ENCODE measurements around the gene NID1. TPM values are rescaled to one million over a fixed set of nuclear protein-coding genes. Genes with fewer than 3 reads are reported as not detected.

The NID1 gene
- total RNA-seq, 1 experiment from 2014 or later: 48.5 TPM

DNA sequence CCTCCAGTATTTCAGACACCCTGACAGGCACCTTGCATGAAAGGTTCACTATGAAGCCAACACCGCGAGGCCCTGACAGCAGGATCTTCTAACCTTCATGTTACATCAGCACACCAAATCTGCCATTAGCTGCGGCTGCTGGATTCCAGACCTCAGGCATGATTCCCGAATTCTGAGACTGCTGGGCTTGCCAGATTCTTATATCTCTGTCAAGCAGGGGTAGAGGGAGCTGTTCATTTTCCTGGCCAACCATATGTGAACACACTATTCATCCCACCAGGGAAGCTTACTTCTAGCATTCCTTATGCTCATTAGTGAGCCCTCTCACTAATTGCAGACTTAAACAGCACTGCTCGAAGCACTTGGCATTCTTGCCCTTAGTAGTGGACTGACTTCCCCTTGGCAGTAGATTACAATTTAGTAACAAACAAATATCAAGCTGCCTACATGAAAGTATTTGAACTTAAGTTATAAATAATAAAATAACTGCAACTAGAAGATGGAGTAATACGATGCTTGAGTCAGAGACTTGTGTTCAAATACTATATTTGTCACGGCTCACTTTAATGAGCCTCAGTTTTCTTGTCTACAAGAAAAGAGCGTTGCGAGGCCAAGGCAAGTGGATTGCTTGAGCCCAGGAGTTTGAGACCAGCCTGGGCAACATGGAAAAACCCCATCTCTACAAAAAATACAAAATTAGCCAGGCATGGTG lies 43.3 kb downstream of the NID1 start:
- H3K27me3 Mint-ChIP-seq (ENCODE audit: insufficient read depth, unreplicated experiment): no peaks in the 10 kb centered on the region
- POLR2A ChIA-PET: no interaction called here
- CTCF ChIA-PET: no interaction called here
- no peak overlapping the region for H3K27ac Mint-ChIP-seq (ENCODE audit: unreplicated experiment)
- Histone ChIP-seq H3K4me1 (peaks cover 1% of the 10 kb centered on the region; the same call in 1 of the 2 replicates), H3K36me3 (ENCODE audit: control insufficient read depth, insufficient read depth, low read length) (peaks cover 1% of the 10 kb centered on the region; the same call in 1 of the 2 replicates), H3K9me3 (no peaks in the 10 kb centered on the region), H3K4me3 (ENCODE audit: low read depth, low read length) (no peak overlapping the region), H3K27me3 (replicated peaks; ENCODE audit: control insufficient read depth, insufficient read depth, low read length) (no peaks in the 10 kb centered on the region)
- no peaks in the 10 kb centered on the region for H3K36me3 Mint-ChIP-seq (ENCODE audit: insufficient read depth, unreplicated experiment)
- TF ChIP-seq, protein P1, sequence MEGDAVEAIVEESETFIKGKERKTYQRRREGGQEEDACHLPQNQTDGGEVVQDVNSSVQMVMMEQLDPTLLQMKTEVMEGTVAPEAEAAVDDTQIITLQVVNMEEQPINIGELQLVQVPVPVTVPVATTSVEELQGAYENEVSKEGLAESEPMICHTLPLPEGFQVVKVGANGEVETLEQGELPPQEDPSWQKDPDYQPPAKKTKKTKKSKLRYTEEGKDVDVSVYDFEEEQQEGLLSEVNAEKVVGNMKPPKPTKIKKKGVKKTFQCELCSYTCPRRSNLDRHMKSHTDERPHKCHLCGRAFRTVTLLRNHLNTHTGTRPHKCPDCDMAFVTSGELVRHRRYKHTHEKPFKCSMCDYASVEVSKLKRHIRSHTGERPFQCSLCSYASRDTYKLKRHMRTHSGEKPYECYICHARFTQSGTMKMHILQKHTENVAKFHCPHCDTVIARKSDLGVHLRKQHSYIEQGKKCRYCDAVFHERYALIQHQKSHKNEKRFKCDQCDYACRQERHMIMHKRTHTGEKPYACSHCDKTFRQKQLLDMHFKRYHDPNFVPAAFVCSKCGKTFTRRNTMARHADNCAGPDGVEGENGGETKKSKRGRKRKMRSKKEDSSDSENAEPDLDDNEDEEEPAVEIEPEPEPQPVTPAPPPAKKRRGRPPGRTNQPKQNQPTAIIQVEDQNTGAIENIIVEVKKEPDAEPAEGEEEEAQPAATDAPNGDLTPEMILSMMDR (IDR thresholded peaks at IDR 0.05; ENCODE audit: insufficient read depth in 1 of 2, low read depth in 1 of 2, low read length in 1 of 2, severe bottlenecking in 1 of 2, unreplicated experiment in 1 of 2): no peak
- peaks cover 6% of the 10 kb centered on the region for H3K4me1 Mint-ChIP-seq (ENCODE audit: low read depth, unreplicated experiment)
- intact Hi-C loops (cut with micrococcal nuclease; ENCODE audit: unreplicated experiment): no loop called here
- H3K4me3 Mint-ChIP-seq (ENCODE audit: unreplicated experiment): no peak overlapping the region
- H3K9me3 Mint-ChIP-seq (ENCODE audit: unreplicated experiment): no peaks in the 10 kb centered on the region
- BruUV-seq (replicated peaks): no TSS peak
- no peak for DNase-seq

GRCh38 chr1:236020359-236021219 lies 44.3 kb downstream of the NID1 start:
- peaks cover 13% of the 10 kb centered on the region for H3K4me1 Mint-ChIP-seq (ENCODE audit: low read depth, unreplicated experiment)
- no TSS peak for BruUV-seq (replicated peaks)
- no peak overlapping the region for H3K4me3 Mint-ChIP-seq (ENCODE audit: unreplicated experiment)
- Histone ChIP-seq H3K27me3 (replicated peaks; ENCODE audit: control insufficient read depth, insufficient read depth, low read length) (no peaks in the 10 kb centered on the region), H3K4me3 (ENCODE audit: low read depth, low read length) (no peak overlapping the region), H3K36me3 (ENCODE audit: control insufficient read depth, insufficient read depth, low read length) (no peaks in the 10 kb centered on the region), H3K4me1 (peaks cover 6% of the 10 kb centered on the region; the same call in 1 of the 2 replicates), H3K9me3 (no peaks in the 10 kb centered on the region)
- intact Hi-C loops (cut with micrococcal nuclease; ENCODE audit: unreplicated experiment): no loop called here
- ChIA-PET CTCF (no interaction called here), POLR2A (no interaction called here)
- H3K9me3 Mint-ChIP-seq (ENCODE audit: unreplicated experiment): no peaks in the 10 kb centered on the region
- no peak for DNase-seq
- H3K27ac Mint-ChIP-seq (ENCODE audit: unreplicated experiment): no peak overlapping the region
- H3K27me3 Mint-ChIP-seq (ENCODE audit: insufficient read depth, unreplicated experiment): no peaks in the 10 kb centered on the region
- H3K36me3 Mint-ChIP-seq (ENCODE audit: insufficient read depth, unreplicated experiment): peaks cover 5% of the 10 kb centered on the region
- TF ChIP-seq, protein P1 (IDR thresholded peaks at IDR 0.05; ENCODE audit: insufficient read depth in 1 of 2, low read depth in 1 of 2, low read length in 1 of 2, severe bottlenecking in 1 of 2, unreplicated experiment in 1 of 2): no peak

DNA sequence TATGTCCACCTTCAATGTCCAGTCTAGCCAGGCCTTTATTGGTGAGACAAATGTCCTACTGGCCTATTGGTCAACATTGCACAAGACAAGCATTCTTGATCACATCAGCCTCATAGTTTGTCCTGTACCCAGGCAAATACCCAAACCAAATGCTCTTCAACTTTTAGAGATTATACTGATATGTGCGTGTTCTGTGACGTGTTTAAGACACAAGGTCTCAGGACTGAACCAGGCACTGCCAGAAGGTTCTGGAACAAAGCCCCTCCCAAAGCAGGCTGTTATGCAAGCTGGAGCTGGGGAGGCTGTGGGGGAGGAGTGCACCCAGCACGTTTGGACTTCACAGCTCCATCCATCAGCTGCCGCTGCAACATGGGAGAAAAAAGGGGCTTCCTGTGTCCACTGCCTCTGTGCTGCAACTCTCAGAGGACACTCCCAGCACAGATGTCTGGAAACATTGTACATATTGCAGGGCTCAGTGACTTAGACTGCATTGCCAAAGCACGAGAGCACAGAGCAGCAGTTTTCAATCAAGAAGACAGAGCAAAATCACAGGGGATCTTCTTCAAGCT lies 45.9 kb downstream of the NID1 start:
- Histone ChIP-seq H3K27me3 (replicated peaks; ENCODE audit: control insufficient read depth, insufficient read depth, low read length) (no peaks in the 10 kb centered on the region), H3K4me1 (peaks cover 6% of the 10 kb centered on the region; the same call in 1 of the 2 replicates), H3K36me3 (ENCODE audit: control insufficient read depth, insufficient read depth, low read length) (no peaks in the 10 kb centered on the region), H3K9me3 (no peaks in the 10 kb centered on the region), H3K4me3 (ENCODE audit: low read depth, low read length) (no peak overlapping the region)
- Mint-ChIP-seq H3K27me3 (ENCODE audit: insufficient read depth, unreplicated experiment) (no peaks in the 10 kb centered on the region), H3K9me3 (ENCODE audit: unreplicated experiment) (no peaks in the 10 kb centered on the region), H3K4me1 (ENCODE audit: low read depth, unreplicated experiment) (peaks cover 13% of the 10 kb centered on the region), H3K4me3 (ENCODE audit: unreplicated experiment) (no peak overlapping the region), H3K27ac (ENCODE audit: unreplicated experiment) (no peak overlapping the region), H3K36me3 (ENCODE audit: insufficient read depth, unreplicated experiment) (peaks cover 5% of the 10 kb centered on the region)
- ChIA-PET POLR2A (no interaction called here), CTCF (no interaction called here)
- intact Hi-C loops (cut with micrococcal nuclease; ENCODE audit: unreplicated experiment): no loop called here
- no TSS peak for BruUV-seq (replicated peaks)
- TF ChIP-seq, protein P1 (IDR thresholded peaks at IDR 0.05; ENCODE audit: insufficient read depth in 1 of 2, low read depth in 1 of 2, low read length in 1 of 2, severe bottlenecking in 1 of 2, unreplicated experiment in 1 of 2): no peak
- DNase-seq: no peak

Measured in Caco-2 (cell line).